Measurements from ENCODE around the gene OR2C3.
"Not testable (repeated sequence)": the region's sequence is repeated elsewhere in the genome, so short reads cannot be mapped to it uniquely, and the experiment has no call there.

The OR2C3 gene

GRCh38 chr1:247536340-247536739 lies at the start of gene OR2C3:
Gene OR2C3, minus strand, starts transcription at chr1:247536440. Its CDS starts 3,929 bp downstream, at chr1:247532511.
- in situ Hi-C loops (cut with MboI; ENCODE audit: low sequenced_read_pairs), result no loop called here

GRCh38 chr1:247578946-247579460 lies 42.8 kb upstream of the OR2C3 start:
- in situ Hi-C loops (cut with MboI; ENCODE audit: low sequenced_read_pairs), result no loop called here

- in situ Hi-C loops (cut with MboI; ENCODE audit: low sequenced_read_pairs), result no loop called here
Observed at GRCh38 chr1:247576514-247576913, 40.3 kb upstream of the OR2C3 start.

GRCh38 chr1:247574664-247575063 lies 38.4 kb upstream of the OR2C3 start:
- in situ Hi-C loops (cut with MboI; ENCODE audit: low sequenced_read_pairs), result no loop called here

GRCh38 chr1:247574236-247574635 lies 38.0 kb upstream of the OR2C3 start:
- in situ Hi-C loops (cut with MboI; ENCODE audit: low sequenced_read_pairs), result no loop called here

GRCh38 chr1:247562198-247562597 lies 26.0 kb upstream of the OR2C3 start:
- in situ Hi-C loops (cut with MboI; ENCODE audit: low sequenced_read_pairs), result no loop called here

GRCh38 chr1:247561711-247562110 lies 25.5 kb upstream of the OR2C3 start:
- in situ Hi-C loops (cut with MboI; ENCODE audit: low sequenced_read_pairs), result no loop called here

- in situ Hi-C loops (cut with MboI; ENCODE audit: low sequenced_read_pairs), result no loop called here
Observed at GRCh38 chr1:247557926-247558674, 21.9 kb upstream of the OR2C3 start.

GRCh38 chr1:247552231-247552630 lies 16.0 kb upstream of the OR2C3 start:
- in situ Hi-C loops (cut with MboI; ENCODE audit: low sequenced_read_pairs), result no loop called here

- in situ Hi-C loops (cut with MboI; ENCODE audit: low sequenced_read_pairs), result no loop called here
Observed at GRCh38 chr1:247551721-247552120, 15.5 kb upstream of the OR2C3 start.

- in situ Hi-C loops (cut with MboI; ENCODE audit: low sequenced_read_pairs), result no loop called here
Observed at GRCh38 chr1:247548769-247549182, 12.5 kb upstream of the OR2C3 start, which contains the start of gene GCSAML. Gene GCSAML, plus strand, starts transcription at chr1:247549134. Its CDS starts 58 bp downstream, at chr1:247549192.

- in situ Hi-C loops (cut with MboI; ENCODE audit: low sequenced_read_pairs), result no loop called here
Observed at GRCh38 chr1:247548092-247548491, 11.9 kb upstream of the OR2C3 start.

- in situ Hi-C loops (cut with MboI; ENCODE audit: low sequenced_read_pairs), result no loop called here
Observed at GRCh38 chr1:247542811-247543210, 6.6 kb upstream of the OR2C3 start.

- in situ Hi-C loops (cut with MboI; ENCODE audit: low sequenced_read_pairs), result no loop called here
Observed at GRCh38 chr1:247540581-247540980, 4.3 kb upstream of the OR2C3 start.

- in situ Hi-C loops (cut with MboI; ENCODE audit: low sequenced_read_pairs), result no loop called here
Observed at GRCh38 chr1:247539215-247539614, 3.0 kb upstream of the OR2C3 start.

- in situ Hi-C loops (cut with MboI; ENCODE audit: low sequenced_read_pairs), result no loop called here
Observed at GRCh38 chr1:247538561-247538960, 2.3 kb upstream of the OR2C3 start.

GRCh38 chr1:247535402-247535801 lies 838 bp downstream of the OR2C3 start:
- in situ Hi-C loops (cut with MboI; ENCODE audit: low sequenced_read_pairs), result no loop called here

GRCh38 chr1:247531937-247532336 lies 4.3 kb downstream of the OR2C3 start:
- in situ Hi-C loops (cut with MboI; ENCODE audit: low sequenced_read_pairs), result no loop called here

- in situ Hi-C loops (cut with MboI; ENCODE audit: low sequenced_read_pairs), result no loop called here
Observed at GRCh38 chr1:247530785-247531184, 5.5 kb downstream of the OR2C3 start.

GRCh38 chr1:247529771-247530355 lies 6.4 kb downstream of the OR2C3 start:
- in situ Hi-C loops (cut with MboI; ENCODE audit: low sequenced_read_pairs), result no loop called here

GRCh38 chr1:247528812-247529474 lies 7.3 kb downstream of the OR2C3 start:
- in situ Hi-C loops (cut with MboI; ENCODE audit: low sequenced_read_pairs), result no loop called here

GRCh38 chr1:247521886-247522285 lies 14.4 kb downstream of the OR2C3 start:
- in situ Hi-C loops (cut with MboI; ENCODE audit: low sequenced_read_pairs), result not testable (repeated sequence)

Data from HL-60/S4 treated with phorbol 12-myristate 13-acetate at 8.2 ng/mL for 4 days and 3 days (cell line).